CD4-positive, alpha-beta T cell treated with Interleukin-12 subunit alpha and Interleukin-12 subunit beta, for 1 hour (primary cell): ENCODE data around the gene HMGB2.

Experiments
- DNase-seq: peaks from one replicate; pipeline ENCODE4 v3.0.0-alpha.2; 2020

The HMGB2 gene

DNA sequence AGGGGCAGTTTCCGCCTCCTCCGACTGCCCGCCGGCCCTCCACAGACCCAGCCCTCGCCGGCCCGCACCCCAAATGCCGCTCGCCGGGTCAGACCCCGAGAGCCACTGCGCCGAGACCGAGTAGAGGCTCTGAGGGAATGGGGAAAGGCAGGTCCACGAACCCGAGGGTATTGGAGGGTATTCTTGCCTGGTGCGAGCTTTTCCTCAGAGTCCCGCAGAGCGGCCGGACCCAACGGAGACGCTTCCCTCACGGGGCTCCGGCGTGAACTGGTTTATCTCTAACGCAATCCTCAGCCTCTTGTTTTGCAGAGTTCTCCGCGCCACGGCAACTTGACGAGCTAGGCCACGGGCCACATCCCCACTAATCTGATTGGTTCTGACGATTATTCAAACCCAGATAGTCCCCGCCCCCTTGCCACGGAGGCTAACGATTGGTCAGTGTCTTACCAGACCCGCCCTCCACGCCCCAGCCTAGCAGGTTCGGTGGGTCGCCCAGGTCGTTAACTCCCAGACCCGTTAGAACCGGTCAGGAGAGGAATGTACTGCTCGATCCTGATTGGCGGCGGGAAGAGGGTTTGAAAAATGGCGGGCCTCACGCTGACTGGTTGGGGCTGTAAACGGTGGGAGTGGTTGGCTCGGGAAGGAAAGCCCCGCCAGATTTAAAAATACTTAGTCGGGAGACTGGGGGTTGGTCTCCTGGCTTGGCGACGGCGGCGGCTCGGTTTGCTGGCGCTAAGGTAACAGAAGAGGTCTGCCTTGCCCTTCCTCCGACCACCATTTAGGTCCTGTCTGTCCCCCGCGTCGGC, at the start of gene HMGB2:
HMGB2 (minus strand) TSS at position 274 of the 806 bp plus-strand sequence. CDS start 709 bp downstream, outside the sequence.
- peak; percentile 100 for DNase-seq

GRCh38 chr4:173382349-173382748, 48.2 kb upstream of the HMGB2 start:
- DNase-seq: no peak

DNA sequence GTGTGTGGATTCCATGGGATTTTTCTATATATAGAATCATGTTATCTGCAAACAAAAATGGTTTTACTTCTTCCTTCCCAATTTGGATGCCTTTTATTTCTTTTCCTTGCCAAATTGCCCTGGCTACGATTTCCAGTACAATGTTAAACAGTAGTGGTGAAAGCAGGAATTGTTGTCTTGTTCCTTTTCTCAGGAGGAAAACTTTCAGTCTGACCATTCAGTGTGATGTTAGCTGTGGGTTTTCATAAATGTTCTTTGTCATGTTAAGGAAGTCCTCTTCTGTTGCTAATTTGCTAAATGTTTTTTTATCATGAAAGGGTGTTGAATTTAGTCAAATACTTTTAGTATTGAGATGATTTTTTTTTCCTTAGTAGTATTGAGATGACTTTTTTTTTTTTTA, 47.5 kb upstream of the HMGB2 start:
- no peak for DNase-seq

DNA sequence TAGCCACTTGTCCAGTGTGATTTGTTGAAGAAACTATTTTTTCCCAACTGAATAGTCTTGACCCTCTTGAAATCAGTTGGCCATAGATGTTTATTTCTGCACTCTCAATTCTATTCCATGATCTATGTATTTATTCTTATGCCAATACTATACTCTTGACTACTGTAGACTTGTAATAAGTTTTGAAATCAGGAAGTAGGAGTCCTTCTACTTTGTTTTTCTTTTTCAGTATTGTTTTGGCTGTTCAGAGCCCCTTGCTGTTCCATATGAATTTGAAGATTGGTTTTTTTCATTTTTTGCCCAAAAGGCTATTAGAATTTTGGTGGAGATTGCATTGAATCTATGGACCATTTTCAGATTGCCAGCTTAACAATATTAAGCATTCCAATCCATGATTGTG, 46.8 kb upstream of the HMGB2 start:
- DNase-seq: no peak

GRCh38 chr4:173379929-173380328, 45.8 kb upstream of the HMGB2 start:
- no peak for DNase-seq

GRCh38 chr4:173374588-173374987, 40.4 kb upstream of the HMGB2 start:
- no peak for DNase-seq

DNA sequence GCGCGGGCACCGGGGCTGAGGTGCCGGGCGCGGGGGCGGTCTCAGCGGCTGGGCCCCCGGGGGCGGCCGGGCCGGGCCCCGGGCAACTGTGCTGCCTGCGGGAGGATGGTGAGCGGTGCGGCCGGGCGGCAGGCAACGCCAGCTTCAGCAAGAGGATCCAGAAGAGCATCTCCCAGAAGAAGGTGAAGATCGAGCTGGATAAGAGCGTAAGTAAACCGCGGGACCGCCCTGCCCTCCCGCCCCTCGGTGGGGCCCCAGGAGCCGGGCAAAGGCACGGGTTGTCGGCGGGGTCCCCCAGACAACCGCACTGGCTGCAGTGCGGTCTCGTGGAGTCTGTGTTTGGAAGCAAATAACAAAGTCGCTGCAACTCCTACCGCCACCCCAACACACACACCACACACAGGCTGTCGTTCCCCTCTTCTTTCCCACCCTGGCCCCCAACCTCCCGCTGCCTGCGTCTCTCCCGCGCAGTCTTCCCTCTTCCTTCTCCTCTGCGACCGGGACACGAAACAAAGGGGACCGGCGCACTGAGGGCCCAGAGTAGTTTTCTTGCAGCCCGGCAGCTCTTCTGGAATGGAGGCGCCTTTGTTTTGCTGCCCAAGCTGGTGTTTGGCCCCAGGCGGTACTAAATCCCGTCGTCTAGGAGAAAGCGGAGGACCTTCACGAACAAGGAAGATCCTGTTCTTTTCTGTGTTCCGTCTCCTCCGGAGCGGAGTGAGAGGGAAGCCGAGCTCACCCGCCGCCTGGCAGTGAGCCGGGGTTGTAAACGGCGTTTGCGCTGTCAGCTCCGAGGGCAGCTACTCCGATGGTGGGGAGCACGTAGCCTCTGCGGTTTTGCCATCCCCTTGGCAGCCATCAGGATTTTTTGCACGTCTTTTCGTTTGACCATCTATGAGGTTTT, 37.4 kb upstream of the HMGB2 start:
- DNase-seq: peak; percentile 48

GRCh38 chr4:173370477-173371291, 36.5 kb upstream of the HMGB2 start, which contains the start of gene SAP30:
TSS of gene SAP30 (plus strand) at chr4:173370954. CDS start at chr4:173371183, 229 bp downstream.
- DNase-seq: peak; percentile 97

- peak; percentile 69 for DNase-seq
These were observed 35.9 kb upstream of the HMGB2 start for GRCh38 chr4:173370130-173370476.

GRCh38 chr4:173367946-173368345, 33.8 kb upstream of the HMGB2 start:
- no peak for DNase-seq

- DNase-seq: no peak
These were observed 33.1 kb upstream of the HMGB2 start for GRCh38 chr4:173367285-173367684.

GRCh38 chr4:173365359-173365996, 31.3 kb upstream of the HMGB2 start:
- DNase-seq: no peak

DNA sequence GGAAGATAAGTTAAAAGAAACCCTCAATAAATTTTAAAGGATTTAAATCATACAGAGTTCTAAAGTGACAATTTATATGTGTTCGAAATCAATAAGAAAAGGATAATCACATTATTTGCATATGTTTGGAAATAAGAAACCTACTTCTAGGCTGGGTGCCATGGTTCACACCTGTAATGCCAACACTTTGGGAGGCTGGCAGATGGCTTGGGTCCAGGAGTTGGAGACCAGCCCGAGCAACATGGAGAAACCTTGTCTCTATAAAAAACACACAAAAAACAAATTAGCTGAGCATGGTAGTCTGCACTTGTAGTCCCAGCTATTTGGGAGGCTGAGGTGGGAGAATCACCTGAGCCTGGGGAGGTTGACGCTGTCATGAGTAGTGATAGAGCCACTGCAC, 28.5 kb upstream of the HMGB2 start:
- DNase-seq: no peak

DNA sequence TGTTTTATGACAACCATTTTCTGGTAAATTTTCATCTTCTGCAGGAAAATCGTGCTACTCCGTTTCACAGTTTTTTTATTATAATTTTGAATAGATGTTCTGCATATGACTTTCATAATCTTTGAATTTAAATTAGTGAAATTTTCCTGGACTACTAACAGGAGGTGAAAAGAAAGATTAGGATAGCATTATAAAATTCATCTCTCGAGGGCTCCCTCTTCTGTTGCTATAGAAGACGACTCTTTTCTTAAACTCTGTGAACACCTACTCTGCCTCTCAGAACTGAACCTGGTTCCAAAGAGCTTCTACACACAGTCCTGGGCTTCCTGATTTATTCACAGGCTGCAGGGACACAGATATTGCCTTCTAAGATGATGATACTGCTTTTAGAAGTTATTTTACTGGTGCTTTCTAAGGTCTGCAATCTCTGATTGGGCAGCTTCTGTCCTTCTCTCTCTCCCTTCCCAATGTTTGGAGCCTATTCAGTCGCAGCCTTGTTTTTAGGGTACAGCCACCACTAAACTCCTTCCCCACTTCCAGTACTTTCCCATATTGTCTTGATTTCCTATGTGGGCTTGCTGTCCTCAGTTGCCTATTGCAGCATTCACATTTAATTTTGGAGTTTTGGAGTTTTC, 26.5 kb upstream of the HMGB2 start:
- no peak for DNase-seq

DNA sequence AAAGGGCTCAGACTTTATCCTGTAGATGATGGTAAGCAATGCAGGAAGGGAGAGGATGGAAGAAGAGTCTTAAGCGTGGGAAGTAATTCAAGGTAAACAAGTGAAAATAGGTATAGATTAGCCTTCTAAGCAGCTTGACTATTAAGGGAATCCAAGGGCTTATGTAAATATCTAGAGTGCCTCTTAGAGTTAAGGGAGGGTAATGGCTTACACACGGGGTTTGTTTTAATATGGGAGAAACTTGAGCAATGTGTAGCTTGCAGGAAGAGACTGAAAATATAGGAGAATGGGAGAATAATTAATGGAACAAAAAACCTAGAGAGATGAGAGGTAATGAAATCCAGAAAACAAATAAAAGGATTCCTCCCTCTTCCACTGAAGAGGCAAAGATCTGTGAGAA, 23.8 kb upstream of the HMGB2 start:
- no peak for DNase-seq

DNA sequence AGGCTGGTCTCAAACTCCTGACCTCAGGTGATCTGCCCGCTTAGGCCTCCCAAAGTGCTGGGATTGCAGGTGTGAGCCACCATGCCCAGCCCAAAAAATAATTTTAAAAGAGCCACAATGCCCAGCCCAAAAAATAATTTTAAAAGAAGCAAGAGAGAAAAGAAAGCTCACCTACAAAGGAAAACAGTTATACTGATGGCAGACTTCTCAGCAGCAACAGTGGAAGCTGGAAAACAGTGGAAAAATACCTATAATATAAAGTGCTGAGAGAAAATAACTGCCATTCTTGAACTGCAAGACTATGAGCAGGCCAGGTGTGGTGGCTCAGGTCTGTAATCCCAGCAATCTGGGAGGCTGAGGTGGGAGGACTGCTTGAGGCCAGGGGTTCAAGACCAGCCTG, 13.3 kb upstream of the HMGB2 start:
- DNase-seq: no peak

DNA sequence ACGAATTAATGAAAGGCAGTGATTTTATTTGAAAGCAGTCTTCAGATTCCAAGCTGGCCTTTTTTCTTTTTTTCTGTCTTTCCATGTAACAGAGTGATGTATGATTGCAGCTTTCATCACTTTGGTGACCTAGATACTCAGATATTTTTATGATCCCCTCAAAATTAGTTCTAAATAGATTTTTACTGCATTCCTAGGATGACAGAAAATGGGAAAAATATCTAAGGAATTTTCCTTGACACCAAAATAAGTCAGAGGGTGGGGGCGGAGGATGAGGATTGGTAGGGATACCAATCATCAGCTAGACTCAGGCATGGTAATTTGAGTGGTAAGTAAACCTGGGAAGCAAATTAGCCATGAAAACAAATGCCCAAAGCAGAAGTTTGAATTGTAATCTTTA, 11.9 kb upstream of the HMGB2 start:
- DNase-seq: no peak

DNA sequence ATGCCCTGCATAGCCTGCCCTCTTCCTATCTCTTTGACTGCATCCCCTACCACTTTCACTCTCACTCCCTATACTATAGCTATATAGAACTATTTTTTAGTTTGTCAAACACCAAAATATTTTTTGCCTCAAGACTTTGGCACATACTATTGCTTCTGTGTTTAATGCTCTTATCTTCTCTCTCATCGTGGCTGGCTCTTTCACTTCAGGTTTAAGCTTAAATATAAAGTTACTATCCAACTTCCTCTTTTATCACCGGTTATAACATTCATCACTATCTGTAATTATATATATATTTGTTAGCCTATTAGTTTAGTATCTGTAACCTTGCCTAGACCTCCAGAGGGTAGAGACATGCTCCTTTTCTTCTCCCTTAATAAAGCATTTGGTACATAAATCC, 11.5 kb upstream of the HMGB2 start:
- no peak for DNase-seq

DNA sequence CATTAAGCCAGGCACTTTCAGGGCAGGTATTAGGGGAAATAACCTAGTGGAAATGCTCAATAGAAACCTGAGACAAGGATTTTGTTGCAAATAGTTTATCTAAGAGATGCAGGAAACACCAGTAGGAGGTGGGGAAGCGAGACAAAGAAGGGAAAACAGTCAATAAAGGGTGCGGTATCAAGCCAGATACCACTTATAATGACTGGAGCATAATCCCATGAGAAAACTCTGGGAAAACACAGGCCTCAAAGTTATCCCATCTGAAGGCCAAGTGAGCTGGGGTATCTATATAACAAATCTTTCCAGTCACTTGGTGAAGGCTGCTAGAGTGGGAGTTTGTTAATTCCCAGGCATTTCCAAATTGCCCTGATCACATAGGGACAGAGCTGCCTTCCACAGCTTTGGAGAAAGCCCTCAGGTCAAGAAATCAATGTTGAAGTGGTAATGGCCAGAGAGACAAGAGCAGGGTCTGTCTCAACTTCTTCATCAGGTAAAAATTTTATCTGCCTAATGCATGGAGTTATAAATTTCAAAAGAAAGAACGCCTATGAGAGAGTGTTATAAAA, 9.8 kb upstream of the HMGB2 start:
- no peak for DNase-seq

GRCh38 chr4:173337463-173337862, 3.3 kb upstream of the HMGB2 start:
- no peak for DNase-seq

GRCh38 chr4:173334891-173335752, 964 bp upstream of the HMGB2 start:
- peak; percentile 27 for DNase-seq
